HAP-1 (cell line): ENCODE data around the gene ZBTB7C.

Experiments used
- DNase-seq, 2 experiments: peaks; one replicate each; pipeline ENCODE4 v3.0.0-alpha.2; 2016 to 2020; ENCODE audit warnings: low spot score in 2 of 2
- H3K27me3 ChIP-seq: fragments of 250-450 bp; sonication (Bioruptor Pico); 2 replicates; pipeline ENCODE4 v1.5.1; 2020; ENCODE audit warnings: low read depth, mild to moderate bottlenecking, moderate library complexity
- H3K36me3 ChIP-seq: fragments of 250-450 bp; sonication (Bioruptor Pico); replicated peaks from 2 replicates; pipeline ENCODE4 v1.5.1; 2020; ENCODE audit warnings: mild to moderate bottlenecking
- H3K4me1 ChIP-seq: fragments of 250-450 bp; sonication (Bioruptor Pico); 2 replicates; pipeline ENCODE4 v1.5.1; 2020; ENCODE audit warnings: mild to moderate bottlenecking
- H3K4me3 ChIP-seq: fragments of 250-450 bp; sonication (Bioruptor Pico); 2 replicates; pipeline ENCODE4 v1.5.1; 2020; ENCODE audit warnings: mild to moderate bottlenecking, moderate library complexity
- H3K9me3 ChIP-seq: fragments of 250-450 bp; sonication (Bioruptor Pico); 2 replicates; pipeline ENCODE4 v1.5.1; 2020; ENCODE audit warnings: mild to moderate bottlenecking, moderate library complexity
- in situ Hi-C: fragments of 300-500 bp; cut with MboI; formaldehyde crosslinking; loops from 3 replicates; pipeline ENCODE4 v1.14.3; 2020; ENCODE audit warnings: low sequenced_read_pairs, inconsistent platforms, mixed read lengths

The ZBTB7C gene

DNA sequence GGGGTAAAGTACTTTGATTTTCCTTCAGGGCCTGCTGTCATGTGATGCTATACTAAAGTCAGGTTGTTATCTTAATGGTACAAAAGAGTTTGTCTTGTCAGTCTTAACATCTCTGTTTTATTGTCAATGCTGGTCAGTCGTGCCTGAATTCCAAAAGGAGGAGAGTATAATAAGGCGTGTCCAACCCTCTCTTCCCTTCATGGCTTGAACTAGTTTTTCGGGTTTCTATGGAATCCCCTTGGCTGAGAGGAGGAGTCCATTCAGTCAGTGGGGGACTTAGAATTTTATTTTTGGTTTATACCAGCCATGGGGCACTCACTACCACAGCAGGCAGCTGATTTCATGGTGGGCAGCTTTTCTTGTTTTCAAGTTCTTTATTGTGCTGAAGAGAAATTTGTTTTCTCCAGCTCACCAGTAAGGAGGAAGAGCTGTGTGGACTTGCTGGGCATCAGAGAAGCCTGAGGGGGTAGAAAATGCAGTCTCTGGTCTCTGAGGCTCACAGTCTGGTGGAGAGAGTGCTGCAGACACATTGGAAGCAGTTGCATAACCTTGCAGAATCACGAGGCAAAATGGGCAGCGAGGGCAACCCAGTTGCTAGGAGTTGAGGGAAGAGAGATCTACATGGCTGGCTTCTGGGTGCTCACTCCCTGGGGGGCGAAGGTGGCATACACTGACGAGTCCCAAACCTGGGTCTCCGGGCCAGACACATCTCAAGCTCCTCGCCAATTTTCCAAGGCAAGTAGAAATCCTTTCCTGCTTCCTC, 193.1 kb downstream of the ZBTB7C start:
- Histone ChIP-seq H3K4me3 (no peak overlapping the region), H3K36me3 (no peaks in the 10 kb centered on the region), H3K9me3 (no peaks in the 10 kb centered on the region), H3K4me1 (no peaks in the 10 kb centered on the region), H3K27me3 (no peaks in the 10 kb centered on the region)
- DNase-seq: no peak
- in situ Hi-C loops: no loop called here

DNA sequence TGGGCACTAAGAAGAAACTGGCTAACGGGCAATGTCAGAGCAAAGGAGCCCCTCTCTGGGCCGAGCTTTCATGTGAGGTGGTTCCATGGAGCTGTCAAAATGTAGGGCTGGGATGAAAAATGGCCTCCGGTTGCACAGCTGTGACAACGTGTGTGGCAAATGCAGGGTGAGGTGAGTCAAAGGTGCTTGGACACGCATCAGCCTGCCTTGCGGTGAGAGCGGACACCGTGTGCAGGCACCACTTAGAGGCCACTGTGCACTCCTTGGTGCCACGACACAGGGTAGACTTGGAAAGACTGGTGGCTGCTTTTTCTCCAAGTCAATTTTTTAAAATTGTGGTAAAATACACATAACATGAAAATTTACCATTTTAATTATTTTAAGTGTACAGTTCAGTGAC, 195.4 kb downstream of the ZBTB7C start:
- H3K36me3 ChIP-seq: no peaks in the 10 kb centered on the region
- no peak for DNase-seq
- no peak overlapping the region for H3K4me3 ChIP-seq
- H3K9me3 ChIP-seq: no peaks in the 10 kb centered on the region; the same call in 1 of the 2 replicates
- no peaks in the 10 kb centered on the region for H3K27me3 ChIP-seq
- in situ Hi-C loops: no loop called here
- no peaks in the 10 kb centered on the region for H3K4me1 ChIP-seq

DNA sequence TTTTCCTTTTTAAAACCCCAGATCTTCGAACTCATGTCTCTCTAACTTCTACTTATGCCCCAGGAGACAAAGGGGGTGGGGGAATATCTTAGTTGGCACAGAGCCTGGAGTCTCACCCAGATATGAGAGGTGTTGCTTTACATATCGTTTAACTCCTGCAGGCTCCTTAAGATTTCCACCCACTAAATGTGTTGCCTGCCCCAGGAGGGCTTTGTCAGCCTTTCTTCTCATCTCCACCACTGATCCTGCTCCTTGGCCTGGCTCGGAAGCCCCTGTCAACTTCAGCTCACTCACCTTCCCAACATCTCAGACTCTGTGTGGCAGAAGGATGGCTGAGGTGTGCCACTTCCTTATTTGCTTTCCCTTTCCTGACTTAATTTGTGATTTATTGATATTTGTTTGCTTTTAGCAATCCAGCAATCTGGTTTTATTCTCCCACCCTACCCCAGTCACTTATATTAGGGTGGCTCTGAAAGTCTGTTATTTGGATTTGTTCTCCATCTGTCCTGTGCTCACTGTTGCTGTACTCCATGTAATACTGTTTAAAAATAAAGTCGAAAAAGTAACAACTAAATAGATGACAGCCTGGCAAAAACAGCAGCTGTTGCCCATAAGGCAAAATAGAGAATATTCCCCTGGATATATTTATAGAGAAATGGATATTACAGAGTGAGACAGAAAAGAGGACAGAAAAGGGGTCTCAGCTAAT, 200.6 kb downstream of the ZBTB7C start:
- in situ Hi-C loops: no loop called here
- H3K36me3 ChIP-seq: no peaks in the 10 kb centered on the region
- no peak for DNase-seq
- no peak overlapping the region for H3K4me3 ChIP-seq
- H3K27me3 ChIP-seq: no peaks in the 10 kb centered on the region
- H3K4me1 ChIP-seq: no peaks in the 10 kb centered on the region
- H3K9me3 ChIP-seq: no peaks in the 10 kb centered on the region; the same call in 1 of the 2 replicates

DNA sequence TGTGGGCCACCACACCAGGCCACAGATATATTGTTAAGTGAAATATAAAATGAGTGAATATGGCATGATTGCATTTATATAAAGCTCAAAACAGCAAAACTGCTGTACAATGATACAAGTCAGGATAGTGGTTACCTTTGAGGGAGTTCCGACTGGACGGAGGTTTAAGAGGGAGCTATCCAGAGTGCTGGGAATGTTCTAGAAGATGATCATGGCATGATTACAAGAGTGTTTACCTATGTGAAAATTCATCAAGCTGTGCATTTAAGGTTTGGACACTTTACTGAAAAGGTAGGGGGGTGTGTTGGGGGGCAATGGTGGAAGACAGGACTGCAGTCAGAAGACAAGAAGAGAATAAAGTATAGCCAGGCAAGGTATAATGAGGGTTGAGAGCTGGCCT, 201.4 kb downstream of the ZBTB7C start:
- in situ Hi-C loops: no loop called here
- Histone ChIP-seq H3K36me3 (no peaks in the 10 kb centered on the region), H3K27me3 (no peaks in the 10 kb centered on the region), H3K9me3 (no peaks in the 10 kb centered on the region; the same call in 1 of the 2 replicates), H3K4me3 (no peak overlapping the region), H3K4me1 (no peaks in the 10 kb centered on the region)
- no peak for DNase-seq

DNA sequence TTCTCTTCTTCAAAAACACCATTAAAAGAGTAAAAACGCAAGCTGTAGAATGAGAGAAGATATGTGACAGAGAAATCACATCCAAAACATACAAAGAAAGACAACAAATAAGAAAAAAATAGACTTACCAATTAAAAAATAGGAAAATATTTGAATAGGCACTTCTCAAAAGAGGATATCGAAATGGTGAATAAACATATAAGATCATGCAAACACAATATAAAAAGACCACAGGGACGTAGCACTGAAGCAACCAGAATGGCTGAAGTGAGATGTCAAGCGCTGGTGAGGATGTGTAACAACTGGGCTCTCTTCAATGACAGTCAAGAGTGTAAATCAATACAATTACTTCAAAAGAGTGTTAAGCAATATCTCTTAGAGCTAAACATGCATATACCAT, 202.3 kb downstream of the ZBTB7C start:
- H3K27me3 ChIP-seq: no peaks in the 10 kb centered on the region
- no peaks in the 10 kb centered on the region; the same call in 1 of the 2 replicates for H3K9me3 ChIP-seq
- H3K36me3 ChIP-seq: no peaks in the 10 kb centered on the region
- DNase-seq: no peak
- no peaks in the 10 kb centered on the region for H3K4me1 ChIP-seq
- H3K4me3 ChIP-seq: no peak overlapping the region
- in situ Hi-C loops: no loop called here

DNA sequence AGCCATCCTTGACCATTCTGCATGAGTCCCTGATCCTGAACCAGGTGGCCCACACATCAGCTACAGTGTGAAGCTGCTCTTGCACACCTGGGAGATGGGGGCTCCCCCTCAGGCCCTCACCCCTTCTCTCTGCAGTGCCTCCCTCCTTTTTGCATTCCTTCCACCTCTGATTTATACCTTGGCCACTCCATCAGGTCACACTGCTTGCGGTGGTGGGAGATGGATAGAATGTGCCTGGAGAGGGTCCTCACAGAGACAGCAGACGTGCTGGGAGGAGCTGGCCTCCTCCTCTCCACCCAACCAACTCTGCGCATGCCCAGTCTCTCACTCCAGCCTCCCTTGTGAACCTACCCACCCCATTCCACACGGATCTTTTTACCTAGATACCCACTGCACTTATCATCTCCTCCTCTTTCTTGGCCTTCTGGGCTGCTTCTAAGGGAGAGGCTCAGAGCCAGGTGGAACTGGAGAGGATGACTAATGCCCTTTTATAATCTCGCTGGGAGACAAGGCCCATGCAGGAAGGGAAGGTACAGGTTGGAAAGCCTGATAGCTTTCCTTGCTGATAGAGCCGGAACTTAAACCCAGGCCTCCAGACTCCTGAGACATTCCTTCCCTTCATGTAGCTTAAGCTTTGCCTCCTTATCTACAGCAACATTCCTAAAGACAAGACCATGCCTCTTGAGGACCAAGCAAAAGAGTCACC, 205.1 kb downstream of the ZBTB7C start:
- in situ Hi-C loops: no loop called here
- no peak for DNase-seq
- H3K27me3 ChIP-seq: 0 out of 2 replicates have a peak, but pooled peaks cover 2% of the 10 kb centered on the region
- no peaks in the 10 kb centered on the region for H3K4me1 ChIP-seq
- no peak overlapping the region for H3K4me3 ChIP-seq
- no peaks in the 10 kb centered on the region for H3K9me3 ChIP-seq
- no peaks in the 10 kb centered on the region for H3K36me3 ChIP-seq

DNA sequence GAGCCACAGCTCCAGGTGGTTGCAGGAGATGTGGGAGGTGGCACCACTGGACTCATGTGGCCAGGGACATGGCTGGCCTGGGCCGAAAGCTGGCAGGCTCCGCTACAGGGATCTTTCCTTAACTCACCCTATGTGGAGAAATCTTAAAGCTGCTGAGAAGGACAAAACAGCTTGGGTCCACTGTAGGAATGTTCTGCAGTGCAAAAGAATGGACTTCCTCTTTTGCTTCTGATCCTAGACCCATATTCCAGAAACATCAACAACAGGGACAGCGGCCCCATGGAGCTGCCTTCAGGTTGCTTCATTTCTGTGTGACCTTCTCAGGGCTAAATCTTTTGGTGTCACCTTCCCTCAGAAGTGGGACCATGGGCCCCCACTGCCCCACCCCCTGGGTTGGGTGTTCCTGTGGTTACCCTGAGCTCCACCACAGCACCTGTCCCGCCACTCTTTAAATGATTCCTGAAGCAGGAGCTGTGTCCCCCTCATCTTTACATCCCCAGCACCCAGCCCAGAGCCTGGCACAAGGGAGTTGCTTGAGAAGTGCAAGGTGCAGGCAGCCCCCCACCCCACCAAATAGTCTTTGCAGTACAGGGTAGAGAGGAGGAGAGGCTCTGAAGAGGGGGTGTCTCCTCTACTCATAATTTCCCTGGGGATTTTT, 205.8 kb downstream of the ZBTB7C start:
- in situ Hi-C loops: no loop called here
- Histone ChIP-seq H3K9me3 (no peaks in the 10 kb centered on the region), H3K4me1 (no peaks in the 10 kb centered on the region), H3K4me3 (no peak overlapping the region), H3K27me3 (peaks cover 8% of the 10 kb centered on the region; the same call in 1 of the 2 replicates), H3K36me3 (no peaks in the 10 kb centered on the region)
- no peak for DNase-seq

DNA sequence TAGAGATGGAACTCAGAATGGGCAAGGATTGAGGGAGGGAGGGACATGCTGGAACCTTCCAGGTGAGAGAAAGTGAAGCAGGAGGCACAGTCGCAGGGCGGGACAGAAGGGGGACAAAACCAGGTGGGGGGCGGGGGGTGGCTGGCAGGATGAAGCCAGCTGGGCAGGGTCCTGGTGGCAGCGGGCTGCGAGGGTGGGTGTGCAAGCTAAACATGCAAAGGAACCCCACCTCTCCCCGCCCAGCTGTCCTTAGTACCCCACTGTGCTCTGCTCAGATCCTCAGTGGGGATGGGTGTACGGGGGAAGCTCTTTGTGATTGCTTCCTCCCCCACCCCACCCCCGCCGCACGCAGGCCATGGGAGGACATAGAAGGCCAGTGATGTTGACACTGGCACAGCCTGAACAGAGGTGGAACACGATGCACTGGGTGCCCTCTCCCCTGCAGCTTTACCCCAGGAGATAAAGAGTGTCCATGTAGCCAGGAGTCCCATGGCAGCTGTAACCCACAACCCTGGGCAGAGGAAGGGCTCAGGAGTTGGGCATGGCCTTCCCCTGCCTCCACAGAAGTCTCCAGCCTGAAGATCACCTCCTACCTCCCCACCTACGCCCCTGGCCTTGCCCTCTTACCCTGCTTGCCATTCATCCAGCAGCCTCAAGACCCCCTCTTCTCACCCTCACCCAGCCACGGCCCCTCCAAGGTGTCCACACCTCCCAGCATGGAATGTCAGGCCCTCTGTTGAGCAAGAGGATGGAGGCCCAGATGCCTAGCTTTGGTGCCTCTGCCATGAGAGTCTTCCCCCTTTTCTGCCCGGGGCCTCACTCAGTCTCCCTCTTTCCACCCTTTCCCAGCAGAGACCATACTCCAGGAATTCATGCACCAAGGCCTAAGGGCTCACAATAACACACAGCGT, 206.6 kb downstream of the ZBTB7C start:
- no peak for DNase-seq
- in situ Hi-C loops: no loop called here
- H3K9me3 ChIP-seq: no peaks in the 10 kb centered on the region

DNA sequence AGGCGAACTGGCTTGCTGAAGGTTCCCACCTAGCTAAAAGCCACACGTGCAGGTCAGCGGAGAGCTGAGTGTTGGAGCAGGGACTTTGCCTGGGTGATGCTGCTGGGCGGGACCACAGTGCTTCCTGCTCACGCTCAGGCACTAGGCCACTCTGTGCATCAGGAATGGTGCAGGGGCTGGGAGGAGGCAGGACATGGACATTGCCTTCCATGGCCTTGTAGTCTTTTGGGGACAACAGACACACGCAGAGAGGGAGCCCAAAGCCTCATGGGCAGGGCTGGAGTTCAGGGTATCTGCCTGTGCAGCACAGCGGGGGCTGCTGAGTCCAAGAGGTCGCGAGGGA, 207.2 kb downstream of the ZBTB7C start:
- Histone ChIP-seq H3K27me3 (peaks cover 11% of the 10 kb centered on the region; the same call in 1 of the 2 replicates), H3K4me3 (no peak overlapping the region), H3K4me1 (no peaks in the 10 kb centered on the region), H3K36me3 (no peaks in the 10 kb centered on the region), H3K9me3 (no peaks in the 10 kb centered on the region)
- in situ Hi-C loops: no loop called here
- DNase-seq: no peak

More for the DNA sequence above, 206.6 kb downstream of the ZBTB7C start:
- no peak overlapping the region for H3K4me3 ChIP-seq
- H3K36me3 ChIP-seq: no peaks in the 10 kb centered on the region
- H3K27me3 ChIP-seq: peaks cover 11% of the 10 kb centered on the region; the same call in 1 of the 2 replicates
- no peaks in the 10 kb centered on the region for H3K4me1 ChIP-seq

DNA sequence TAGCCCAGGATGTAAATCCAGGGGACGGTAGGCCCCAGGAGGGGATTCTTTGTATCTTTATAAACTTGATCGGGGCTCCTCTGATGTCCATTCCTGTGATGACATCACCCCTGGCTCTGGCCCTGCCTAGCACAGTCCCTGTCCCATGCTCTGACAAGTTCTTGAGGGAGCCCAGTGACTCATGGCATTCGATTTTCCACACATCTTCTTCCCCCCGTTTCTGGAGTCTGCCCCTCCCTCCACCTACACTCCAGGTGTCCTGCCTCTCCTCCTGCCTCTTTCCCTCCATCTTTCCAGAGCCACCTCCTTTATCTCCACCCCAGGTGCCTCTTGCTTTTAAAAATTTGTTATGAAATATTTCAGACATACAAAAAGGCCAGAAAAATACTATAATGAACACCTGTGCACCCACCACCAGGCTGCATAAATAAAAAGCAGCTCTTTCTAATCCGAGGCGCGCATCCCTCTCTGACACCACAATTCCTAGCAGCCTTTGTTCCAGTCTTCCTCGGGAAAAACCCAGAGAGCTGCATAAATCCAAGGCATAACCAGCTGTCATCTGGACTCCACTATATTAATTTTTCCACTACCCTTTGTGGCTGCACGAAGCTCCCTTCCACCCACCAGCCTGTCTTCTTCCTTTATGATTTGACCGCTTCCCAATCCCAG, 207.7 kb downstream of the ZBTB7C start:
- in situ Hi-C loops: no loop called here

DNA sequence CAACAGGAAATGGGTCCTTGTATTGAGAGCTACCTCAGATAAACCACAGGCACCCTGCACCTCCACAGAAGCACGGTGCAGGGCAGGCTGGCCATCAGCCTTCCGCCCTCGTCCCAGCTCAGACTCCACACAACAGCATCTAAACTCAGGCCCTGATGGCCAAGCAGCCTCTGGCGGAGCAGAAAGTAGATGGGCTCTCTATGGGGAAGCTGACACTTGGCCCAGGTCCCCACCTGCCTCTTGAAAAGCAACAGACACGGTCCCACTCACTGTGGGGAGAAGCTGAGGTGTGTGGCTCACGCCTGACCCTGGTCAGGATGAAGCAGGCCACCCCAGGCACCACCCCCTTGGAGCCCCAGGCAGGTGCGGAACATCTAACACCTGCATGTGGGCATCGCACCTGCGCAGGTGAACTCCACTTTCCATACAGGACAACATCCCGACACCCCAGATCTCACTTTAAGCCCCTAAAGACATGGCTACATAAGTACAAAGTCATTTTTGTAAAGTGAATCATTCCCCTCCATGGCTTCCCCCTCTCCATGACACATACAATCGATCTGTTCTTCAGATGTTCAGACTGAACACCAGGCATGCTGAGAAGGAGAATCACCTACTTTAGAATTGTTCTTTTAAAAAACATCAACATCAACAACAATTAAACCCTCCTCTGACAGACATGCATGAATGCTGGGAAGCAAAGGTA, 208.4 kb downstream of the ZBTB7C start:
- H3K36me3 ChIP-seq: no peaks in the 10 kb centered on the region
- H3K9me3 ChIP-seq: no peaks in the 10 kb centered on the region
- DNase-seq: no peak
- no peaks in the 10 kb centered on the region for H3K4me1 ChIP-seq
- in situ Hi-C loops: no loop called here
- peaks cover 11% of the 10 kb centered on the region; the same call in 1 of the 2 replicates for H3K27me3 ChIP-seq
- H3K4me3 ChIP-seq: no peak overlapping the region

More for the DNA sequence above, 207.7 kb downstream of the ZBTB7C start:
- DNase-seq: no peak
- H3K4me1 ChIP-seq: no peaks in the 10 kb centered on the region
- H3K9me3 ChIP-seq: no peaks in the 10 kb centered on the region
- no peak overlapping the region for H3K4me3 ChIP-seq
- H3K36me3 ChIP-seq: no peaks in the 10 kb centered on the region
- peaks cover 11% of the 10 kb centered on the region; the same call in 1 of the 2 replicates for H3K27me3 ChIP-seq

DNA sequence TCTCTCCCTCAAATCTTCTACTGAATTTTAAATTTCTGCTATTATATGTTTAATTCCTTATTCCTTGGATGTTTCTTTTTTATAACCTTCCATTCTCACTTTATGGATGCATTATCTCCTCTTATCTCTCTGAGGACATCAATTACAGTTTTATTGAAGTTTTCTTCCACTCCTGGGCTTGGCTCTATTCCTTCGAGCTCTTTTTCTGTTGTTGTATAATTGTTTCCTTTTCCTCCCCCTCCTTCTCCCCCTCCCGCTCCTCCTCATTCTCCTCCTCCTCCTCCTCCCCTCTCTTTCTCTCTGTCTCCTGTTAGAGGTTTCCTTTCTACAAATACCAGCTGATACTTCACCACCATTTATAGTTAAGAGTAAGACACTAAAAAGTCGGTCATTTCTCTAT, 209.8 kb downstream of the ZBTB7C start:
- peaks cover 11% of the 10 kb centered on the region; the same call in 1 of the 2 replicates for H3K27me3 ChIP-seq
- H3K4me1 ChIP-seq: no peaks in the 10 kb centered on the region
- no peak overlapping the region for H3K4me3 ChIP-seq
- in situ Hi-C loops: no loop called here
- H3K9me3 ChIP-seq: no peaks in the 10 kb centered on the region
- no peak for DNase-seq
- H3K36me3 ChIP-seq: no peaks in the 10 kb centered on the region
